Measurements from ENCODE around the gene HSDL1.

DNA sequence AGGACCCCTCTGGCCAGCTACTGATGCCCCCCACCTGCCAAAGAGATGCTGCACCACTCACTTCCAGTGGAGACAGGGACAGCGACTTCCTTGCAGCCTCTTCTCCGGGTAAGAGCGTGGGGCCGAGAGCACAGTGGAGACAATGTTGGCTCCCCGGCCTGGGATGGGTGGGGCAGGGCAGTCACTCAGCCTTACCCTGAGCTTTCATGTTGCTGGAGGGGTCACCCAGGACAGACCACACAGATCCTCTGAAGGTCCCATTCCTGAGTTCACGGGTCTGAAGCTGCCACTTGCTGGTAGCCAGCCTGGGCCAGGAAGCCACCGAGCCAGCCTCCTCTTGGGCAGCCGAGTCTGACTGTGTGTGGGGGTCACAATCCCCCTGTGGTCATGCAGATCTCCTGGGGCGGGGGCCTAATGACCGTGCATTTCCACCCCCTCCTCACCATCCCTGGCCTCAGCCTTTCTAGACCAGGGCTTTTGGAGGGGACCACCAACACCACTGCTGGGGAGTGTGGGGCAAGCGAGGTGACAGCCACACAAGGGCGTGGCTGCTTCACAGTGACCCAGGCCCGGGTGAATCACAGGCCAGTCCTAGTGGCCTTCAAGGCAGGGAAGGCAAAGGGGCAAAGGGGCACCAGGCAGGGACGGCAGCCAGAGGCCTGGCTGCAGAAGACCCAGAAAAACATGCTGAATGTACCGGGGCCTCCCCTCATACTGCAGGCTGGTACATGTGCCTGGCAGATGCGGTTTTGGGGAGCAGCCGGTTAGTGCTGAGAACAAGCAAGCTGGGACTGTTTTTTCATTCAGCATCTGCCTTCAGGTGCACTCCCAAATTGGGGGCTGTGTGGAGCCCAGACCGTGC is 31.4 kb upstream of the HSDL1 start:
- TF ChIP-seq POLR2AphosphoS5 (IDR thresholded peaks at IDR 0.05) (no peak), CTCF (IDR thresholded peaks at IDR 0.05) (no peak), POLR2A (IDR thresholded peaks at IDR 0.05) (no peak)
